ENCODE data around the gene EPB41L5. TPM values are rescaled to one million over a fixed set of nuclear protein-coding genes. Genes with fewer than 3 reads are reported as not detected.

Gene EPB41L5
- total RNA-seq, 1 donor from 2014 or later = 84.0 TPM

DNA sequence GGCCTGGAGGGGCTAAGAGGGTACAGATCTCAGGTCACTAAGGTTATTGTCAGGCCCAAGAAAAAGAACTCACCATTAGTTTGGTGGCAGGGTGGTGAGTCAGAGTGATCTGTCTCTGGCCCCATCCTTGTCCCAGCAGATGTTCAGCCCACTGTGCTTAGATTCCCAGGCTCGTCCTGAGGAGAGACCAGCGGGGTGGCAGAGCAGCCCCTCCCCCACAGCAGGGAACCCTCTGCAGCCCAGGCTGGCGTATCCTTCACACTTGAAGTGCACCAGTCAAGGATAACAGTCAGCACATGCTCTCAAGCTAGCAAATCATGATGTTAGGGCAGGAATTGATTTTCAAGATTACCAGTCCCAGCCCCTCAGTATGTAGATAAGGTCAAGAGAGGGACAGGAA, 167.2 kb downstream of the EPB41L5 start:
- H3F3A ChIP-seq (ENCODE audit: low read depth) = peaks cover 7% of the 10 kb centered on the region
- peaks cover 9% of the 10 kb centered on the region for H3K4me1 Mint-ChIP-seq
- TF ChIP-seq EZH2phosphoT487 (IDR thresholded peaks at IDR 0.05) (no peak), EZH2 (IDR thresholded peaks at IDR 0.05) (no peak)
- TF ChIP-seq, protein P1, sequence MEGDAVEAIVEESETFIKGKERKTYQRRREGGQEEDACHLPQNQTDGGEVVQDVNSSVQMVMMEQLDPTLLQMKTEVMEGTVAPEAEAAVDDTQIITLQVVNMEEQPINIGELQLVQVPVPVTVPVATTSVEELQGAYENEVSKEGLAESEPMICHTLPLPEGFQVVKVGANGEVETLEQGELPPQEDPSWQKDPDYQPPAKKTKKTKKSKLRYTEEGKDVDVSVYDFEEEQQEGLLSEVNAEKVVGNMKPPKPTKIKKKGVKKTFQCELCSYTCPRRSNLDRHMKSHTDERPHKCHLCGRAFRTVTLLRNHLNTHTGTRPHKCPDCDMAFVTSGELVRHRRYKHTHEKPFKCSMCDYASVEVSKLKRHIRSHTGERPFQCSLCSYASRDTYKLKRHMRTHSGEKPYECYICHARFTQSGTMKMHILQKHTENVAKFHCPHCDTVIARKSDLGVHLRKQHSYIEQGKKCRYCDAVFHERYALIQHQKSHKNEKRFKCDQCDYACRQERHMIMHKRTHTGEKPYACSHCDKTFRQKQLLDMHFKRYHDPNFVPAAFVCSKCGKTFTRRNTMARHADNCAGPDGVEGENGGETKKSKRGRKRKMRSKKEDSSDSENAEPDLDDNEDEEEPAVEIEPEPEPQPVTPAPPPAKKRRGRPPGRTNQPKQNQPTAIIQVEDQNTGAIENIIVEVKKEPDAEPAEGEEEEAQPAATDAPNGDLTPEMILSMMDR (IDR thresholded peaks at IDR 0.05) = no peak

GRCh38 chr2:120182019-120182560, 169.2 kb downstream of the EPB41L5 start:
- no peaks in the 10 kb centered on the region for H3K36me3 ChIP-seq
- no peaks in the 10 kb centered on the region for H3K9me3 ChIP-seq (ENCODE audit: low read depth)
- no peak for DNase-seq (ENCODE audit: low spot score)
- peaks cover 7% of the 10 kb centered on the region for H3K9me3 Mint-ChIP-seq
- H3K4me3 Mint-ChIP-seq = no peak overlapping the region
- peaks cover 3% of the 10 kb centered on the region for H3K4me1 ChIP-seq
- no peak overlapping the region for H3K9ac ChIP-seq
- H3F3A ChIP-seq (ENCODE audit: low read depth) = peaks cover 7% of the 10 kb centered on the region
- H3K4me1 Mint-ChIP-seq = peaks cover 6% of the 10 kb centered on the region
- no peaks in the 10 kb centered on the region for H4K20me1 ChIP-seq (ENCODE audit: low read depth)
- H3K27ac Mint-ChIP-seq = no peak overlapping the region
- no peak overlapping the region for H2AFZ ChIP-seq (replicated peaks)
- H3K4me3 ChIP-seq = no peak overlapping the region
- no peak overlapping the region for H3K27ac ChIP-seq
- peaks cover 28% of the 10 kb centered on the region for H3K36me3 Mint-ChIP-seq
- no peaks in the 10 kb centered on the region for H3K79me2 ChIP-seq (ENCODE audit: low read depth)
- no peaks in the 10 kb centered on the region for H3K27me3 ChIP-seq
- no peak overlapping the region for H3K4me2 ChIP-seq
- peaks cover 7% of the 10 kb centered on the region for H3K27me3 Mint-ChIP-seq (ENCODE audit: insufficient read depth, low read depth)
- no peak for TF ChIP-seq EZH2 (IDR thresholded peaks at IDR 0.05)
- TF ChIP-seq, protein P1 (IDR thresholded peaks at IDR 0.05) = no peak
- TF ChIP-seq EZH2phosphoT487 (IDR thresholded peaks at IDR 0.05) = no peak

More for the DNA sequence above, 167.2 kb downstream of the EPB41L5 start:
- H3K36me3 Mint-ChIP-seq = peaks cover 24% of the 10 kb centered on the region
- no peak overlapping the region for H3K27ac Mint-ChIP-seq
- Histone ChIP-seq H3K36me3 (peaks cover 6% of the 10 kb centered on the region), H3K4me2 (no peak overlapping the region), H3K9me3 (ENCODE audit: low read depth) (no peaks in the 10 kb centered on the region), H3K27ac (no peak overlapping the region), H3K4me3 (no peak overlapping the region), H3K79me2 (ENCODE audit: low read depth) (no peaks in the 10 kb centered on the region), H4K20me1 (ENCODE audit: low read depth) (no peaks in the 10 kb centered on the region), H3K4me1 (peaks cover 3% of the 10 kb centered on the region), H2AFZ (replicated peaks) (no peak overlapping the region), H3K27me3 (no peaks in the 10 kb centered on the region), H3K9ac (no peak overlapping the region)
- peaks cover under 1% of the 10 kb centered on the region for H3K9me3 Mint-ChIP-seq
- H3K4me3 Mint-ChIP-seq = no peak overlapping the region
- DNase-seq (ENCODE audit: low spot score) = no peak
- H3K27me3 Mint-ChIP-seq (ENCODE audit: insufficient read depth, low read depth) = peaks cover 4% of the 10 kb centered on the region

- Mint-ChIP-seq H3K4me1 (no peaks in the 10 kb centered on the region), H3K4me3 (no peak overlapping the region), H3K9me3 (peaks cover 24% of the 10 kb centered on the region), H3K27ac (no peak overlapping the region), H3K27me3 (ENCODE audit: insufficient read depth, low read depth) (peaks cover 7% of the 10 kb centered on the region), H3K36me3 (peaks cover 8% of the 10 kb centered on the region)
- H3K79me2 ChIP-seq (ENCODE audit: low read depth) = no peaks in the 10 kb centered on the region
- no peaks in the 10 kb centered on the region for H3K36me3 ChIP-seq
- H3K9ac ChIP-seq = no peak overlapping the region
- no peaks in the 10 kb centered on the region for H4K20me1 ChIP-seq (ENCODE audit: low read depth)
- no peak overlapping the region for H2AFZ ChIP-seq (replicated peaks)
- H3K27me3 ChIP-seq = no peaks in the 10 kb centered on the region
- H3F3A ChIP-seq (ENCODE audit: low read depth) = no peaks in the 10 kb centered on the region
- TF ChIP-seq, protein P1 (IDR thresholded peaks at IDR 0.05) = no peak
- no peak for TF ChIP-seq EZH2 (IDR thresholded peaks at IDR 0.05)
- no peak for TF ChIP-seq EZH2phosphoT487 (IDR thresholded peaks at IDR 0.05)
- no peaks in the 10 kb centered on the region for H3K4me1 ChIP-seq
- H3K4me3 ChIP-seq = no peak overlapping the region
- H3K4me2 ChIP-seq = no peak overlapping the region
- no peak overlapping the region for H3K27ac ChIP-seq
- no peaks in the 10 kb centered on the region for H3K9me3 ChIP-seq (ENCODE audit: low read depth)
- DNase-seq (ENCODE audit: low spot score) = no peak
Observed at GRCh38 chr2:120189189-120189588, 176.3 kb downstream of the EPB41L5 start.
